GM23248 (cell line): ENCODE results near the gene ARFGEF3. TPM values are rescaled to one million over a fixed set of nuclear protein-coding genes. Genes with fewer than 3 reads are reported as not detected.

Experiments used
- DNase-seq: peaks from one replicate; pipeline ENCODE4 v3.0.0-alpha.2; 2015
- H2AFZ ChIP-seq: fragments of 200-600 bp; sonication (generic); 2 replicates; pipeline ENCODE4 v1.6.1; 2016; ENCODE audit warnings: antibody characterized with exemption
- H3F3A ChIP-seq: fragments of 200-600 bp; sonication (generic); 2 replicates; pipeline ENCODE4 v1.6.1; 2016; ENCODE audit warnings: mild to moderate bottlenecking, antibody characterized with exemption, mixed run types; ENCODE audit not compliant: insufficient read depth
- H3K27ac ChIP-seq: fragments of 200-600 bp; sonication (generic); 2 replicates; pipeline ENCODE4 v1.5.1; 2016; ENCODE audit warnings: mild to moderate bottlenecking
- H3K27me3 ChIP-seq: fragments of 200-600 bp; sonication (generic); replicated peaks from 2 replicates; pipeline ENCODE4 v1.6.1; 2016; ENCODE audit warnings: mild to moderate bottlenecking; ENCODE audit not compliant: insufficient read depth
- H3K36me3 ChIP-seq: fragments of 200-600 bp; sonication (generic); 2 replicates; pipeline ENCODE4 v1.6.1; 2016; ENCODE audit warnings: low read depth, mild to moderate bottlenecking
- H3K4me1 ChIP-seq: fragments of 200-600 bp; sonication (generic); 2 replicates; pipeline ENCODE4 v1.6.1; 2016; ENCODE audit warnings: mild to moderate bottlenecking; ENCODE audit not compliant: insufficient read depth
- H3K4me2 ChIP-seq: fragments of 200-600 bp; sonication (generic); one replicate; pipeline ENCODE4 v1.6.1; 2016; ENCODE audit warnings: mild to moderate bottlenecking; ENCODE audit not compliant: unreplicated experiment
- H3K4me3 ChIP-seq: fragments of 200-600 bp; sonication (generic); 2 replicates; pipeline ENCODE4 v1.5.1; 2016; ENCODE audit warnings: mild to moderate bottlenecking
- H3K79me2 ChIP-seq: fragments of 200-600 bp; sonication (generic); 2 replicates; pipeline ENCODE4 v1.6.1; 2016; ENCODE audit warnings: mild to moderate bottlenecking; ENCODE audit not compliant: insufficient read depth
- H3K9ac ChIP-seq: fragments of 200-600 bp; sonication (generic); 2 replicates; pipeline ENCODE4 v1.6.1; 2016; ENCODE audit warnings: mild to moderate bottlenecking
- H3K9me2 ChIP-seq: fragments of 200-600 bp; sonication (generic); 2 replicates; pipeline ENCODE4 v1.6.1; 2016; ENCODE audit warnings: mixed run types, mild to moderate bottlenecking, moderate library complexity; ENCODE audit not compliant: insufficient read depth
- H3K9me3 ChIP-seq: fragments of 200-600 bp; sonication (generic); one replicate; pipeline ENCODE4 v1.6.1; 2017; ENCODE audit warnings: low read depth
- H4K20me1 ChIP-seq: fragments of 200-600 bp; sonication (generic); 2 replicates; pipeline ENCODE4 v1.6.0; 2016; ENCODE audit not compliant: insufficient read depth
- EZH2 ChIP-seq: fragments of 200-600 bp; sonication (generic); IDR thresholded peaks from 2 replicates; pipeline ENCODE4 v1.6.1; 2018; ENCODE audit warnings: antibody characterized with exemption, mild to moderate bottlenecking; ENCODE audit not compliant: insufficient read depth, poor library complexity, severe bottlenecking
- EZH2phosphoT487 ChIP-seq: fragments of 200-600 bp; sonication (generic); IDR thresholded peaks from 2 replicates; pipeline ENCODE4 v1.6.1; 2018; ENCODE audit warnings: antibody characterized with exemption, moderate library complexity, mild to moderate bottlenecking, low read depth; ENCODE audit not compliant: insufficient read depth
- WGBS, 2 experiments: methylation state at CpG; one replicate each; pipeline ENCODE4 v1.1.6; 2015 to 2017; ENCODE audit warnings: low lambda C conversion rate in 2 of 2, low coverage in 1 of 2; ENCODE audit errors: missing lambda C conversion rate in 2 of 2; 5-methylcytosine and 5-hydroxymethylcytosine counted together
- in situ Hi-C: fragments of 300-500 bp; cut with MboI; formaldehyde crosslinking; loops from 2 replicates; pipeline ENCODE4 v1.15.0; 2020
- polyA plus RNA-seq: library from polyadenylated mRNA; unstranded; fragments of >200 nt; fragmentation: Nextera tagmentation; extraction: Ambion mirVana; gene quantifications from 2 replicates; pipeline ENCODE4 v1.2.1, GENCODE V29; 2016
- total RNA-seq: library from RNA; depleted of rRNA; stranded (reverse); fragments of >200 nt; shearing (Covaris generic); gene quantifications from 2 replicates; pipeline ENCODE4 v1.2.3, GENCODE V29; 2014

Gene ARFGEF3
- total and polyA plus RNA-seq, 2 experiments from 2014 or later = 0.06 to 0.11 TPM

DNA sequence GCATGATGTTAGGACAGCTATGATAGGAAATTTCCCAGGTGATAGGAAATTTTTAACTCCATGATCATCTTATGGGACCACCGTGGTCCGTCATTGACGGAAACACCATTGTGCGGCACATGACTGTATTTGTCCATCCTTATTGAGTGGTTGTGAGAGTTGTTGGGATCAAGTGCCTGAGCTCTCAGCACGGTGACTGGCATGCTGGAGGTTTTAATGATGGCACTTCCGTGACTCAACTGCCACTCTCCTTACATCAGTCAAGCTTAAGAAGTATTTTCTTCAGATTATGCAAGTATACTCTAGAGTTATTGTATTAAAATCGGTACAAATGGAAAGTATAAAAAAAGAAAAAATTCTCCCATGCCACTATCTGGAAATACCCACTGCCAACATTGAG, 35.8 kb downstream of the ARFGEF3 start:
- TF ChIP-seq EZH2 (no peak), EZH2phosphoT487 (no peak)
- Histone ChIP-seq H2AFZ (no peak overlapping the region), H3K27ac (no peak overlapping the region), H3K4me3 (no peak overlapping the region), H4K20me1 (no peaks in the 10 kb centered on the region), H3K9me3 (no peaks in the 10 kb centered on the region), H3K4me1 (no peaks in the 10 kb centered on the region), H3K4me2 (no peak overlapping the region), H3F3A (no peaks in the 10 kb centered on the region), H3K9me2 (no peaks in the 10 kb centered on the region), H3K36me3 (no peaks in the 10 kb centered on the region), H3K27me3 (no peaks in the 10 kb centered on the region; the same call in 1 of the 2 replicates), H3K9ac (no peak overlapping the region), H3K79me2 (no peaks in the 10 kb centered on the region)
- WGBS, 2 experiments = 63 to 69% methylated on average over 7 of the region's 7 CpGs
- in situ Hi-C loops = no loop called here
- no peak for DNase-seq

DNA sequence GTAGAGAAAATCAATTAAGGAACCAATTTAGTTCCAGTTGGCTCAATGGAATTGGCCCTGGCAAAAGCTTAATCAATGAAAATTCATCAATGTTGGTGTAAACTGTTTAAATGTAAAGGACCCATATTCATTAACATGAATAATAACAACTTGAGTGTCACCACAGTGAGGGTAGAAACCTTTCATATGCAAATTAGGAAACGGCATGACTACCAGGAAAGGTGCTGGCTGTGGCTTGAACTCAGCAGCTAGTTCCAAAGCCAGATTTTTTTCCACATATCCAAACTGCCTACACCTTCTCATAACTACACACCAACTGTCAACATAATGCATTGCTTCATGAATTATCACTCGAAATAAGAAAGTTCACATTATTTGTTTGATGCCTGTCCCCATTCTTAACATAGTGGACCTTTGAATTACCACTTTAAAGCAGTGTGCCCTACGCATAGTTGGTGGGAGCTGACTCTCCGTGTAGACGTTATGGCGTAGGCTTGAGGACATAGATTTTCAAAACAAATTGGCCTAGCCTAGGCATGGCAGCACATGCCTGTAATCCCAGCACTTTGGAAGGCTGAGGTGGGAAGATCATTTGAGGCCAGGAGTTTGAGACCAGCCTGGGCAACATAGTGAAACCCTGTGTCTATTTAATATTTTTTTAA, 36.8 kb downstream of the ARFGEF3 start:
- H3K79me2 ChIP-seq = no peaks in the 10 kb centered on the region
- no peaks in the 10 kb centered on the region for H3K27me3 ChIP-seq
- TF ChIP-seq EZH2phosphoT487 = no peak
- no peaks in the 10 kb centered on the region for H4K20me1 ChIP-seq
- no peaks in the 10 kb centered on the region for H3K36me3 ChIP-seq
- no peak overlapping the region for H3K27ac ChIP-seq
- H3K4me2 ChIP-seq = no peak overlapping the region
- H3K4me1 ChIP-seq = no peaks in the 10 kb centered on the region
- H3F3A ChIP-seq = no peaks in the 10 kb centered on the region
- 53 to 56% methylated on average over 6 of the region's 6 CpGs for WGBS, 2 experiments
- H2AFZ ChIP-seq = no peak overlapping the region
- no peaks in the 10 kb centered on the region for H3K9me2 ChIP-seq
- DNase-seq = no peak
- no peak overlapping the region for H3K4me3 ChIP-seq
- no peaks in the 10 kb centered on the region for H3K9me3 ChIP-seq
- in situ Hi-C loops = no loop called here
- H3K9ac ChIP-seq = no peak overlapping the region

DNA sequence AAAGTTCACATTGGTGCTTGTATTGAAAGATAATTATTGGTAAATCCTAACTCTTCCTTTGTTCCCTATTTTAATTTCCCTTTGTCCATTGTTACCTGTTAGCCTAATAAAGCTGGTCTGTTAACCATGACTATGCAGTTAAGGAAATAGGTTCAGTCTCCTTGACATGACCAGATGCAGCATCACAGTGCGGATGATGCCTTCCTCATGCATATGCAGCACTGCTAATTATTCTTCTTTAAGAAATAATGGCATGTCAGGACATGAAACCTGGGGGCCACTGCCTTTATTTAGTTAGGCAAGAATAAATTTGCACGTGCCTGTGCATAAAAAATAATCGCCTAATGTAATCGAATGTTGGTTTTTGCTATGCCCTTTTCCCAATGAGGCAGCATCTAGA, 40.1 kb downstream of the ARFGEF3 start:
- H3F3A ChIP-seq = no peaks in the 10 kb centered on the region
- H3K36me3 ChIP-seq = no peaks in the 10 kb centered on the region
- no peaks in the 10 kb centered on the region for H3K4me1 ChIP-seq
- H3K4me2 ChIP-seq = no peak overlapping the region
- H3K4me3 ChIP-seq = no peak overlapping the region
- H3K27me3 ChIP-seq = no peaks in the 10 kb centered on the region
- H3K9ac ChIP-seq = no peak overlapping the region
- H3K79me2 ChIP-seq = no peaks in the 10 kb centered on the region
- no peak overlapping the region for H3K27ac ChIP-seq
- 77% methylated on average over 4 of the region's 4 CpGs for WGBS, 2 experiments
- H3K9me2 ChIP-seq = no peaks in the 10 kb centered on the region
- H3K9me3 ChIP-seq = no peaks in the 10 kb centered on the region
- no peak overlapping the region for H2AFZ ChIP-seq
- H4K20me1 ChIP-seq = no peaks in the 10 kb centered on the region
- no peak for DNase-seq
- in situ Hi-C loops = no loop called here
- TF ChIP-seq EZH2phosphoT487 = no peak
- TF ChIP-seq EZH2 = no peak

DNA sequence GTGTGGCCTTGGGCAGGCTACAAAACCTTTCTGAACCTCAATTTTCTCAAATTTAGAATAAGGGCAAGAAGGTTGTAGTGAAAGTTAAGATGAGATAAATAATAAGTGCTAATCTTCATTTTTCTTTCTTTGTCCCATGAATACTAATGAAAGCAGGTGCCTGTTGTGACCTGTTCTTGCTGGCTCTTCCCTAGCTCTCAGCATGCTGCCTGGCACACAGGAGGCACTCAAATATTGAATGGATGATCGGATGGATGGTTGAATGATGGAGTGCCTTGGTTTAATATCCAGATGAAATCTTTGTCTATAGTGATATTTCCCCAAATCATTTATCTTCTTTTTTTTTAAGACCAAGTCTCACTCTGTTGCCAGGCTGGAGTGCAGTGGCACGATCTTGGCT, 41.6 kb downstream of the ARFGEF3 start:
- H4K20me1 ChIP-seq = no peaks in the 10 kb centered on the region
- H3K4me1 ChIP-seq = no peaks in the 10 kb centered on the region
- no peaks in the 10 kb centered on the region for H3K9me3 ChIP-seq
- H3K27ac ChIP-seq = no peak overlapping the region
- H3K79me2 ChIP-seq = no peaks in the 10 kb centered on the region
- no peaks in the 10 kb centered on the region for H3K9me2 ChIP-seq
- DNase-seq = no peak
- H2AFZ ChIP-seq = no peak overlapping the region
- no peaks in the 10 kb centered on the region for H3K36me3 ChIP-seq
- no peaks in the 10 kb centered on the region for H3F3A ChIP-seq
- no peak overlapping the region for H3K9ac ChIP-seq
- WGBS, 2 experiments = 46 to 48% methylated on average over 2 of the region's 2 CpGs
- no peak overlapping the region for H3K4me3 ChIP-seq
- no peaks in the 10 kb centered on the region; the same call in 1 of the 2 replicates for H3K27me3 ChIP-seq
- H3K4me2 ChIP-seq = no peak overlapping the region
- TF ChIP-seq EZH2phosphoT487 = no peak
- TF ChIP-seq EZH2 = no peak
- in situ Hi-C loops = no loop called here

DNA sequence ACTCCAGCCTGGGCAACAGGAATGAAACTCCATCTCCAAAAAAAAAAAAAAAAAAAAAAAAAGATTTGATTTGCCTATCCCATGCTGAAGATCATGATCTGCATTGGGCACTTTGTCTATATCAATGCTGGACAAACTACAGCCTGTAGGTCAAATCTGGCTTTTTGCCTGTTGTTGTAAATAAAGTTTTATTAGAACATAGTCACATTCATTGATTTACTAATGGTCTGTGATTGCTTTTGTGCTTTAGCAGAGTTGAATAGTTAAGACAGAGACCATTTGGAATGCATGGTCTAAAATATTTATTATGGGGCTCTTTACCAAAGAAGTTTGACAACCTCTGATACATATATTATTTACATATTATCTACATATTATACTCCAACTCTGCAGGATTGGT, 42.6 kb downstream of the ARFGEF3 start:
- H3K79me2 ChIP-seq = no peaks in the 10 kb centered on the region
- DNase-seq = no peak
- no peaks in the 10 kb centered on the region for H3K9me2 ChIP-seq
- no peak overlapping the region for H2AFZ ChIP-seq
- H3K27me3 ChIP-seq = no peaks in the 10 kb centered on the region; the same call in 1 of the 2 replicates
- no peaks in the 10 kb centered on the region for H3K9me3 ChIP-seq
- H3K4me2 ChIP-seq = no peak overlapping the region
- H3F3A ChIP-seq = no peaks in the 10 kb centered on the region
- no peak overlapping the region for H3K9ac ChIP-seq
- H3K36me3 ChIP-seq = no peaks in the 10 kb centered on the region
- in situ Hi-C loops = no loop called here
- no peak for TF ChIP-seq EZH2phosphoT487
- TF ChIP-seq EZH2 = no peak
- H3K27ac ChIP-seq = no peak overlapping the region
- no peak overlapping the region for H3K4me3 ChIP-seq
- no peaks in the 10 kb centered on the region for H3K4me1 ChIP-seq
- H4K20me1 ChIP-seq = no peaks in the 10 kb centered on the region
